ENCODE measurements around the gene WSB2.
"Not testable (repeated sequence)": the region's sequence is repeated elsewhere in the genome, so short reads cannot be mapped to it uniquely, and the experiment has no call there.

Gene WSB2

DNA sequence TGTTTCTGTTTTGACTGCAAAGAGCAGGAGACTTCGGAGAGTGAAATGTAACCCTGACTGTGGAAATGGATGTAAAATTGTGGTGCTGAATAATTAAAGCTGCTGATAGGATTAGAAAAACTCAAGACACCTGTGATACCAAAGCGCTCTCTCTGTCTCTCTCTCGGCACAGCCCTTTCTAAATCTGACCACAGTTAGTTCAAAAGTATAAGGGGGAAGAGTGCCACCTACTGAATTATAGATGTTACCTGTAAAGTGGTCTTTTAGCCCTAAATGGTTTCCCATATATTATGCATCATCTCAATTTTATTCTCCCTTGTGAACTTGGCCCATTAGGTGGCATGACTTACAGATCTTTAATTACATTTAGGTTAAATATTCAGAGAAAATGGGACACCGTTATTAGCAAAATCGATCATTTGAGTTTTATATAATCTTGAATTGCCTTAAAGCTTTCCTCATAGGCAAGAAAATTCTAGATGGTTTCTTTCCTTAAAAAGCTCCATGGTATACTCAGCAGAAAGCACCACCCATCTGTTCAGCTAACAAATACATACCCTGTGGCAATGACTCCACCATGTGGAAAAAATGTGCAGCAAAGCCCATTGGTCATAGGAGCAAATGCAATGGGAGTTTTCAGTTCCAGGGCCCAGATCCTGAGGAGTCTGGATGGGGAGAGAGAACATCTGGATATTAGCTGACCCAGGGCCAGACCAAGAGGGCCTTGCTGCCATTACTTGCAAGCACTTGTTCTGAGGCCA, 26.4 kb downstream of the WSB2 start:
- no peak for DNase-seq

DNA sequence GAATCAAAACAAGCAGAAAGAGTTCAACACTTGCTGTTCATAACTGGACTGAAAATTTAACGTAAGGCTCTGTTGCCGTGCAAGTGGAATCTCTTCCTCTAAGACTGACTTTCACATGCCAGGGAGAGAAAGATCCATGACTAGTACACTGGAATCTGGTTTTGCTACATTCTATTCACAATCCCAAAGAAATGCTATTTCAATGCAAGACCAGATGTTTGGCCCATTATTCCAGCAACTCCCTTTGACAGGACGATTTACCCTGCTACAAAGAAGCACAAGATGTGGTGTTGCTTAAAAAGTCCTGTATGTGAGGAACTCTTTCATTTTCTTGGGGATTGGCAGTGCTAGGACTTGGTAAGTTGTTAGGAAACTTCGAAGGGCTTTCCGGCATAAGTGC, 27.1 kb downstream of the WSB2 start:
- no peak for DNase-seq

DNA sequence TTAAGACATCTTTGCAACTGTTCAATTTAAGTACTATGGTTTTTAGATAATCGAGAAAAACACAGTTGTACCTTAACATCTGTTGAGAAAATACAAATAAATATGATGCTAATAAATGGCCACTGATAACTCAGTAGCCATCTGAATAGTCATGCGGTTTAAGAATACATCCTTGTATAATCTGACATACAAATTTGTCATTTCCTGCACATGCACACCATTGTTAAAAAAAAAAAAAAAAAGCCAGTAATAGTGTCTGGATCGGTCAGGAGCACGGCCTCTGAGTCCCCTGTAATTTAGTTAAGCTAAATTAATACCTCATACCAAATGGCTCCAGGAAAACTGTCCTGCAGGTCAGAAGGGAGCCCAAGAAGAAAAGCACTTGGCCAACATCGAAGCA, 27.7 kb downstream of the WSB2 start:
- DNase-seq = no peak

DNA sequence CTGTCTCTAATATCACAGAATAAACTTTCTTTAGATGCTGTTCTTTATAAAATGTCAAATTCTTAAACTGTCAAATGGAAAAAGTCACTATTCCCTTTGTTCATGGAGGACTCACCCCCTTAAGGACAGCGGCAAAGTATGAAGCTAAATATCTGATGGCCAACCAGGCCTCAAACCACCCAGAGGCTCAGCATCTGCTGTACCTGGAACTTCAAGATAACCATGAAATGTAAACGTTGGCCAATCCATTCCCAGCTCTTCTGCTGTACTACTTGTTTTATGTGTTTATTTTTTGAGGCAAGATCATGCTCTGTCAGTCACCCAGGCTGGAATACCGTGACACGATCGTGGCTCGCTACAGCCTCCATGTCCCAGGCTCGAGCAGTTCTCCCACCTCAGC, 28.8 kb downstream of the WSB2 start:
- no peak for DNase-seq

DNA sequence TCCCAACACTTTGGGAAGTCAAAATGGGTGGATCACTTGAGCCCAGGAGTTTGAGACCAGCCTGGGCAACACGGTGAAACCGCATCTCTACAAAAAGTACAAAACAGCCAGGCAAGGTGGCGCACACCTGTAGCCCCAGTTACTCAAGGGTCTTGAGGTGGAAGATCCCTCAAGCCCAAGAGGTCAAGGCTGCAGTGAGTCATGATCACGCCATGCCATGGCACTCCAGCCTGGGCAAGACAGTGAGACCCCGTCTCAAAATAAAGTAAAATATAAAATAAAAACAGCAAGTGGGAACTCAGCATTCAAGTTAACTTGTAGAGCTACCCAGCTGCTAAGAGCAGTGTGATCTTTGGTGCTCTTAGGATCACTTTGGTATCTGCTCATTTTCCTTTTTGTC, 31.8 kb downstream of the WSB2 start:
- DNase-seq = no peak

DNA sequence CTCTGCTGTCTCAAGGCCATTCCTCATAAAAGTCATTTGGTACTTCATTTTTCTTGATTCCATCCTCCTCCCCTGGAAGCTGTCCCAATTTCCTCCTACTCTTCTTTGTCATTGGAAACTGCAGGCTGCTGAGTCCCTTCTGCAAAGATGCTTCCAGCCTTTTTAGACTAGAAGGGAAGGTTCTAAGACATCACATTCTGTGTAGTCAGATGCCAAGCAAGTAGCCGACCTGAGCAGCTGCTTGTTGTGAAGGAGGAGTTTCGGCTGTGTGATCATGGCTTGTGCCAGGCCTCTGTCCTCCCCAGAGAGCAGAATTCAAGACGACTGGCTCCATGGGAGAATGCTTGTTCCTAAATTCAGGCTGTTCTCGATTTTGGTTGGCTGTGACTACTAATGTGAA, 35.8 kb downstream of the WSB2 start:
- DNase-seq = no peak

DNA sequence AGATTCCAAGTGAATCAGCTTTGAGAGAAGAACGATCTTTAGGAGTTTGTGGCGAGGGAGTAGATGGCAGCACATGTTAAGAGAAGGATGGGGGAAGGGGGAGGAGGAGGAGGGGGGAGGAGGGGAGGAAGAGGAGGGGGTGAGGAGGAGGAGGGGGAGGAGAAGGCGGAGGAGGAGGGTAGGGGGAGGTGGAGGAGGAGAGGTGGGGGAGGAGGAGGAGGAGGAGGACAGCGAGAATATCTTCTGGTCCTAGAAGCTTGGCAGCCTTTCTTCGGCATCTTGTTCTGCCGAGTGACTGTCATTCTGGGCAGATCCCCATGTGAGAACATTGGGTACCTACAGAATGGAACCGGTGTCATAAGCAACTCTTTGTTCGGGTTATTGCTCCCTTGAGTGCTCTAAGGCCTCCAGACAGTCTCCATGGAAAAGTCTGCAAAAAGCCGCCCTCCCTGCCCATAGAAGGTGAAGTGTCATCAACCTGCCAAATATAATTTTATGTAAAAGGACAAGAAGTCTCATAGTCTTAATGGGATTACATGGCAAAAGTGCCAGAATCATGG, 37.6 kb downstream of the WSB2 start:
- no peak for DNase-seq

DNA sequence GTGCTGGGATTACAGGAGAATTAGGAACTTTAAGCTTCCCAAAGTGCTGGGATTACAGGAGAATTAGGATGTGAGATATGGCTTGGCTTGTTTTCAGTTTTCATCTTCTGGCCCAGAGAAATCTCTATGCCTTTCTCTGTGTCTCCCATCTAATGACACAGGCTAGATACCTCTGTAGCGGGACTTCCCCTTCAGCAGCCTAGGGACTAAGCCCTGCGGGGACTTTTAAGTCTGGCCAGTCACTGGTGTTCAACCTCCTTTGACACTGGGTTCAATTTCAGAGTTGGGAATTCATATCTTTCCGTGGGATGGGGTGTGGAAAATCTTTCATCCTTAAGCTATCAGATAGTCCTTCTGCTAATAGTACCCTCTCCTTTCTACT, 38.3 kb downstream of the WSB2 start:
- DNase-seq = no peak

DNA sequence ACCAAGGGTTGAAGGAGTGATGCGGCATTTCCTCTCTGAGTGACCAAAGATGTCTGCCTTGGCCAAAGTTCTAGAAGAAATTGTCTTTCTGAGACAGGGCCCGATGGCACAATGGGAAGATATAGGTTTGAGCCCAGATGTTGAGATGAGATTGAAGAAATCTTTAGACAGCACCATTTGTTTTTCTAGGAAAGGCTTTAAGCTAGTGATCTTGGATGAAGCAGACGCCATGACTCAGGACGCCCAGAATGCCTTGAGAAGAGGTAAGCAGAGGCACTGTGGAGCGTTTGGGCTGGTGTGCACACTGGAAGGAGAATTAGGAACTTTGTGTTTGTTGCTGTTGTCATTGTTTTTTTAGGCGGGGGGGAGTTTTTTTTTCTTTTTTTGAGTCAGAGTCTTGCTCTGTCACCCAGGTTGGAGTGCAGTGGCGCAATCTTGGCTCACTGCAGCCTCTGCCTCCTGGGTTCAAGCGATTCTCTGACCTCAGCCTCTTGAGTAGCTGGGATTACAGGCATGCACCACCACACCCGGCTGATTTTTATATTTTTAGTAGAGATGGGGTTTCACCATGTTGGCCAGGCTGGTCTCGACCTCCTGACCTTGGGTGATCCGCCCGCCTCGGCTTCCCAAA, 38.8 kb downstream of the WSB2 start:
- not testable (repeated sequence) for DNase-seq

DNA sequence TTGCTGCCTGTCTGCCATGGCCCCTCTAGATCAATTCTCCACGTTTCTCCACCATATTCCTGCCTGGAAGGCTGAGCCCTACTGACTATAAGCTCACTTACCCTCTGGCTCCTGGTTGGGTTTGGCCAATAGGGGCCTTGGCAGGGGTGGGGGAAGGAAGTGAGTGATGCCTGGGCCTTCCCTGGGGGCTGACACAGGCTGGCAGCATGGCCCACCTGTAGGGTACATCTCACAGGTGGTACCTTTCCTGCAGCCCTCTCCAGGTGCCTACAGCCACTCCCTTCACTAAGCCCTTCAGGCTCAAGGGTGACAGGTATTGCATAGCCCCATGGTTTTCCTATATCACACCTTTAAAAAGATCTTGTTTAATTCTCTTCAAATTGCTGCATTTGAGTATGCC, 40.9 kb downstream of the WSB2 start:
- no peak for DNase-seq

DNA sequence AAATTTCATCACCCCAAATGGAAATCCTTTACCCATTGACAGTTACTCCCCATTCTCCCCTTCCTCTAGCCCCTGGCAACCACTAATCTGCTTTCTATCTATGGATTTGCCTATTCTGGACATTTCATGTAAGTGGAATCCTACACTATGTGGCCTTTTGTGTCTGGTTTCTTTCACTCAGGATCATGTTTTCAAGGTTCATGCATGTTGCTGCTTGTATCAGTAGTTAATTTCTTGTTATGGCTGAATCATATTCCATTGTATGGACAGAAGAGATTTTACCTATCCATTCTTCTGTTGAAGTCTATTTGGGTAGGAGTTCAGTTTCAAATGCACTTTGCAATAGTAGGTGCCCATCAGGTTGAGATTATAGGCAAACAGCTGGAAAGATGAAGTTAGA, 43.1 kb downstream of the WSB2 start:
- DNase-seq = no peak

DNA sequence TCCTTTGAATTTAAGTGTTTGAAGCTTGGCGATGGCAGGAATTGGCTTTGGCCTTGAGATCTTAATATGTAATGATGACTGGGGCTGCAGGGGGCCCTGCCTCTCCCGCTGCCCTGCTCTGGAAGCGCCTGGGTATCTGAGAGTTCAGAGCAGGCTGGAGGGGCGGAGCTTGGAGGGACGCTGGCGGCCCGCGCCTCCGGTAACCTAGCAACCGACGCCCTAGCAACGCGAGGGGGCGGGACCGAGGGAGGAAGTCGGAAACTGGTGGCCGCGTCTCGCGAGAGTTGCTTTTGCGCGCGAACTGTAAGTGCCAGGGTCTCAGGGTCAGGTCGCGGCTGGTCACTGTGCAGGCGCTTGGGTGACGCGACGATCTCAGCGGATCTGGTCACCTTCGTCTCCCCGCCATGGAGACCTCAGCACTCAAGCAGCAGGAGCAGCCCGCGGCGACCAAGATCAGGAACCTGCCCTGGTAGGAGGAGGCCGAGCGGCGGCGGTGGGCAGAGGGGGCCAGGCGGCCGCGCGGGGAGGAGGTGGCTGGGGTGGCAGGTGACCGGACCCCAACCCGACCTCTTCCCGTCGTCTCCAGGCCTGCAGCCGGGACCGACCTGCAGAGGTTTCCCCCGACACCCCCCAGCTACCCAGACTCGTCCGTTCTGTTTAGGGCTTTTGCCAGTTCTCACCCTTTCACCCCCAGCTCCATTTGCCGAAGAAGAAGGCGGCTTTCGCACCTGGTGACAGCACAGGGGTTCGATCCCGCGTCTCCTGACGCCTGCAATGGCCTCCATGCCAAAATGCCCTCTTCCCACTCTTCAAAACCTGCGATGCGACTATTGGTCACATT, 44.3 kb downstream of the WSB2 start, which contains the start of gene RFC5:
Gene RFC5 (plus strand): TSS at position 280 of the 841 bp plus-strand sequence. CDS start 125 bp downstream, at position 405.
- peak; percentile 99 for DNase-seq

DNA sequence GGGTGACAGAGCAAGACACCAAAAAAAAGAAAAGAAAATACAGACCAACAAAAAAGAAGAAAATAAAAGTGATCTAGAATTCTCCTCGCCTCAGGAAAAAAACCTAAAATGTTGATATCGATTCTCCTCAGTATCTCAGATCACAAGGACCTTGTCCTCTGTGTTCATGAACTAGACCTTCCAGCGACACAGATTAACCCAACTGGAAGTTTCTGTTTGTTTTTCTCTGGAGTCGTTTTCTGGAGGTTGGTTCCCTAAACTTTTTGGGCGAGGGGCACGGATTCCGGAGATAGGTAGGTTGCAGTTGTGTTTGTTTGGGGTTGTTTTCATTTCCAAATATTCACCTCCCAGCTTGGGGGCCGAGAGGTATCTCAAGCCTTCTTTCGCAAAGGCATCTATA, 45.0 kb downstream of the WSB2 start:
- DNase-seq = no peak

DNA sequence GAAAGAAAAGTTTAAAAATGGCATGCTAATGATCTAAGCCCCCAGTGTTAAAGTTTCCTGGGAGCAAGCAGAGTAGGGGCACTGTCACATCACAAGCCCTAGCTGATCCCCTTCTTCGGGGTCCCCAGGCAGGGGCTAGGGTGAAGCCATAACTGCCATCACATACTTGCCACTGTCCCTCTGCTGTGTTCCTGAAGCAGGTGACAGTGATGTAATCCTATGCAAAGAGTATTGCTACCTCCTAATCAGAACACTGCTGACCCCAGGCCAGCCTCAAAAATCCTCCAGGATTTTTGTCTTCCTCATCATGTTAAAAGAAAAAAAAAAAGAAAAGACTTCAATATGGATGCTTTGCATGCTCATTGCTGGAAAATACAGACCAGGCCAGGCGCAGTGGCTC, 45.7 kb downstream of the WSB2 start:
- no peak for DNase-seq

DNA sequence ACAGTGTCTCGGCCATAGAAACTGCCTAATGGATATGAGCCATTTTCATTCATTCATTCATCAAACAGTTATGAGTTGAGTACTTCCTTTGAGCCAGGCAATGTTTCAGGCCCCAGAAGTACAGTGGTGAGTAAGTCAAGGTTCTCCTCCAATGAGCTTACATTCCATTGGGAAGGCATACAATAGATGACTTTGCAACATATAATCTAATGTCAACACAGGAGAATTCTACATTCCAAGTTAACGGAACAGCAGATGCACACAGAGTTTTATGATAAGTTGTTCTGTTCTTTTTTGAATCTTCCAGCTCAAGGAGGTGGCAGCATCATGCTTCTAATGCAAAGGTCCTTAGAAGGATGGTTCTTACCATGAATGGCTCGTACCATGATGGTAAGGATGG, 47.7 kb downstream of the WSB2 start:
- no peak for DNase-seq

DNA sequence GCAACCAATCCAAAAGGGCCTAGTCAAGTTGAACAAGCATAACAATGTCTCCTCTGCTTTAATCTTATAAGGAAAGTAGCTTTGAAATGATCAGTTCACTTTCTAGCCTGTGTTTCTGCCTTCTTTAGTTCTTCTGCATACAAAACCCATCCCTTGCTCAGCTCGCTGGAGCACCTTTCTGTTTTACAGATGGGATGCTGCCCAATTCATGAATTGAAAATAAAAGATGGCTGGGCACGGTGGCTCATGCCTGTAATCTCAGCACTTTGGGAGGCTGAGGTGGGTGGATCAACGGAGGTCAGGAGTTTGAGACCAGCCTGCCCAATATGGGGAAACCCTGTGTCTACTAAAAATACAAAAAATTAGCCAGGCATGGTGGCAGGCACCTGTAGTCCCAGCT, 49.0 kb downstream of the WSB2 start:
- no peak for DNase-seq

DNA sequence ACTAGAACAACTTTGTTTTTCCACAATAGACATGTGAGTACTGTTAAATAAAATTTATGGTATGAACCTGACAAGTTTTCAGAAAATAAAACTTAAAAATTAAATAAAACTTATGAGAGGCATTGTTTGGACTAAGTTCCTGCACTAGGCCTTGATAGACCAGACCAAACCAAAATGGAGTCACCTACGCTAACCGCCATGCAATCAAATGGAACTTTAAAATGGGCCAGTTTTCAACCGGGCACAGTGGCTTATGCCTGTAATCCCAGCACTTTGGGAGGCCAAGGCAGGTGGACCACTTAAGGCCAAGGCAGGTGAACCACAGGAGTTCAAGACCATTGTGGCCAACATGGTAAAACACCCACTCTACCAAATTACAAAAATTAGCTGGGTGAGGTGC, 49.6 kb downstream of the WSB2 start:
- no peak for DNase-seq

DNA sequence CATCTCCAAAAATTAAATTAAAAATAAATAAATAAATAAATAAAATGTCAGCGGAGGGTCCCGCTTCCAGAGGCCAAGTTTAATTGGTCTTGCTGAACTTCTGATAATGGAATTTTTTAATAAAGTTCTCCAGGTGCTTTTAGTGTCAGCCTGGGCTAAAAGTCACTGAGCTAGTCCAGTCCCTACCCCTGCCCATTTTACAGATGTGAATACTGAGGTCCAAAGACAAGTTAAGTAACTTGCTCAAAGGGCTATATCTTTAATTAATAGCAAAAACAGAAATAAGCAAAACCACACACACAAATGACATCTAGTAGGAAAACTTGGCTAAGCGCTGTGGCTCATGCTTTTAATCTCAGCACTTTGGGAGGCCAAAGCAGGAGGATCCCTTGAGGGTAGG, 50.1 kb downstream of the WSB2 start:
- no peak for DNase-seq

DNA sequence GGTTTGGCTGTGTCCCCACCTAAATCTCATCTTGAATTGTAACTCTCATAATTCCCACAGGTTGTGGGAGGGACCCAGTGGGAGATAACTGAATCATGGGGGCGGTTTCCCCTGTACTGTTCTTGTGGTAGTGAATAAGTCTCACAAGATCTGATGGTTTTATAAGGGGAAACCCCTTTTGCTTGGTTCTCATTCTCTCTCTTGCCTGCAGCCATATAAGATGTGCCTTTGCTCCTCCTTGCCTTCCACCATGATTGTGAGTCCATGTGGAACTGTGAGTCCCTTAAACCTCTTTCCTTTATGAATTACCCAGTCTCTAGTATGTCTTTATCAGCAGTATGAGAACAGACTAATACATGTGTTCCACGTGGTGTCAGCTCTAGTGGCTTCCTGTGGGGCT, 61.2 kb downstream of the WSB2 start:
- DNase-seq = not testable (repeated sequence)

DNA sequence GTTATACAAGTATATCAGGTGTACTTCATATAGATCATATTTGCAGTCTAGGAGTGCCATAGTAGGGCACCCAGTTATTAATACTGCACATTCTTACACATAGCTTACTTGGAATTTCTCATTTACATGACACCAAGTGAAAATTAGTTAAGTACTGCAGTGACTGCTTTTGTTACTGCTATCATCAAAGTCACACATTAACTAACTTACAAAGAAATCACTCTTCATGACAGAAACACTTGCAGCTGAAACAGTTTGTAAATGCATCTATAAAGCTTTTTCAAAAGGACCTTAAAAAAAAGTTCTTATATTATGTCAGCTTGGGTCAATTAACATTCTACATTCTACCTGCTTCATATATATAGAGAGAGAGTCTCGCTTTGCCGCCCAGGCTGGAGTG, 62.3 kb downstream of the WSB2 start:
- no peak for DNase-seq

DNA sequence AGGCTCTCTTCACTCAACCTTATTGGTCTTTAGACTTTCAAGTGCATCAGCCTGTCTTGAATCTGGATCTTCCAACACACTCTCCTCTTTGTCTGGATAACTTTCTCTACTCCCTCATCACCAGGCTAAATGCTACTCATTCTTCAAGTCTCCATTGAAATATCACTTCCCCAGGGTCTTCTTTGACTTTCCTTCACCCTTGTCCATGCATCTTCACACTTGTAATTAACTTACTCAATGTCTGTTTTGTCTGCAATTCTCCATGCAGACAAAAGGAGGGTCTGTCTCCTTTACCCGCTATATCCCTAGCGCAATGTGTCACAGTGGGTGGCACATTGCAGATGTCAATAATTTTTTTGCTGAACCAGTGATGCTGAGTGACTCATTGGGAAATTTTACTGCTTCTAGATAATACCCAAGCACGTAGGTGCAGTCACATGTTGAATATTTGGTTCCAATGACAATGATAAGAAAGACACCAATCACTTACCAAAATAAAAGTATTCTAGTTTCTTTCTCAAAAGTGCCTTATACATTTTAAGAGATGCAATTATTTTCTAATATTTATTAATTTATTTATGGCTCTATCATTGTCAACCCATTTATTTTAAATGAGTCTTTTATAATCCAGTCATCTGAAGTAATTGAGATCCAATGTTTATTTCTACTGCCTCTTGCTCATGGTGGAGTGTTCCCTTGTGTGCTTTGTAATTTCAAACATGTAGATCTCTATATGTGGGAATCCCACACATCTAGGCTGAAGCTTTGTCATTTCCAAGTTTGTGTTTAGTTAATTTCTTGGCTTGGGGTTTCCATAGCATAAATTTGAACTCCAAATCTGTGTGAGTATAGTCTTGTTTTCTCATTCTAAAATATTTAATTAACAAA, 66.2 kb downstream of the WSB2 start:
- no peak for DNase-seq

DNA sequence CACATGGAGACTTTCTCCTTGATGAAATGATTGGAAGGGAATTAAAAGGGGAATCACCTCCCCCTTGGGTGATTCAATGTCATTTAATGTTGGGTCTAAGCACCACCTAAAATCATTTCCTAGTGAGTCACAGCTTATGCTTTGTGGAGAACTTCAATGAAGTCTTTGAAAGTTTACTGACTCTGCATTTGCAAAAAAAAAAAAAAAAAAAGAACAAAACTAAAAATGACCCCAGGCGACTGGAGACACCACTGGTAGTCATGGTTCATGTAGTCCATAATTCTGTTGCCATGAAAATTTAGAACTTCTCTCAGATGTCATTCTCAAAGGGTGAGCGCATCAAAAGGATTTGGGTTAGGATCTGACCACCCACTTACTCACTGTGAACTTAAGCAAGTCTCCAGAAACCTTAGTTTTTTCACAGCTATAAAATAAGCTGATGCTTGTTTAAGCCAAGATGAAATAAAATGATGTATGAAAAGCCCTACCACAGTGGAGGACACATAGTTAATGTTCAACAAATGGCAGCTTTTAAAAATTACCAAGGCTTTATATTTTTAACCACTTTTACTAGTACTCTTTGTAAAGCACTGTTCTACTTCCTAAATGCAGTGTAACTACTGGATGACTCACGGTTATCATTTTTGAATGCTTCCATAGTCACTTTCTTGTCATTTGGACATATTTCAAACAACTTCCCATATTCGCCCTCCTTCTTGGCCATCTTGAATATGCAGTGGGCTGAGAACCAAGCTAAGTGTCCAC, 74.1 kb downstream of the WSB2 start:
- no peak for DNase-seq
